Measurements from ENCODE around the gene CHST6. TPM values are rescaled to one million over a fixed set of nuclear protein-coding genes. Genes with fewer than 3 reads are reported as not detected.

CHST6 gene
- polyA plus RNA-seq, 1 donor (not counting 4 experiments of a cell fraction or from before 2014, with no cell fraction given): 0.14 TPM

GRCh38 chr16:75446416-75446815 lies 48.8 kb downstream of the CHST6 start:
- Histone ChIP-seq H3K9ac (ENCODE audit: control insufficient read depth, extremely low read depth, insufficient read depth, low read length) (no peak overlapping the region), H3K4me3 (ENCODE audit: control insufficient read depth in 2 of 3, extremely low read depth in 1 of 3, insufficient read depth in 2 of 3, low read depth in 1 of 3, low read length in 3 of 3) (no peak overlapping the region), H3K9me3 (ENCODE audit: control insufficient read depth, low read depth, low read length) (no peaks in the 10 kb centered on the region), H4K20me1 (ENCODE audit: control insufficient read depth, extremely low read depth, insufficient read depth, low read length) (no peaks in the 10 kb centered on the region), H3K27me3 (ENCODE audit: control insufficient read depth, extremely low read depth, insufficient read depth, low read length) (no peaks in the 10 kb centered on the region), H3K4me1 (ENCODE audit: control insufficient read depth, extremely low read depth, insufficient read depth, low read length) (no peaks in the 10 kb centered on the region), H3K36me3 (ENCODE audit: control insufficient read depth in 2 of 2, extremely low read depth in 1 of 2, insufficient read depth in 2 of 2, low read length in 2 of 2) (peaks cover 0 to 9% of the 10 kb centered on the region in 2 experiments), H3K79me2 (ENCODE audit: control insufficient read depth, insufficient read depth, low read length) (peaks cover 9% of the 10 kb centered on the region), H3K27ac (ENCODE audit: control insufficient read depth, insufficient read depth, low read length) (no peak overlapping the region), H2AFZ (ENCODE audit: control insufficient read depth, low read length) (no peak overlapping the region), H3K9me1 (ENCODE audit: control insufficient read depth, extremely low read depth, insufficient read depth, low read length) (no peaks in the 10 kb centered on the region), H3K4me2 (ENCODE audit: control insufficient read depth, extremely low read depth, insufficient read depth, low read depth, low read length) (no peak overlapping the region)
- DNase-seq (ENCODE audit: low read depth, low spot score) (no peak), FAIRE-seq (no peak)
- TF ChIP-seq EZH2 (IDR thresholded peaks at IDR 0.05; ENCODE audit: low read length) (no peak), CTCF (optimal IDR thresholded peaks at IDR 0.05 in 1 of 3, IDR thresholded peaks at IDR 0.05 in 1 of 3, conservative IDR thresholded peaks at IDR 0.05 in 1 of 3; ENCODE audit: extremely low read depth in 1 of 3, insufficient read depth in 2 of 3, low read length in 3 of 3) (no peak)
- dilution Hi-C loops (cut with MboI; ENCODE audit: extremely low pct_ligation_motif_present, low sequenced_read_pairs): no loop called here

- no peak overlapping the region for H3K4me3 ChIP-seq (ENCODE audit: control insufficient read depth in 2 of 3, extremely low read depth in 1 of 3, insufficient read depth in 2 of 3, low read depth in 1 of 3, low read length in 3 of 3)
These were observed 49.9 kb downstream of the CHST6 start for GRCh38 chr16:75445298-75445697.

More at GRCh38 chr16:75445298-75445697, 49.9 kb downstream of the CHST6 start:
- Histone ChIP-seq H3K27ac (ENCODE audit: control insufficient read depth, insufficient read depth, low read length) (no peak overlapping the region), H3K4me2 (ENCODE audit: control insufficient read depth, extremely low read depth, insufficient read depth, low read depth, low read length) (no peak overlapping the region), H3K9ac (ENCODE audit: control insufficient read depth, extremely low read depth, insufficient read depth, low read length) (no peak overlapping the region), H3K9me3 (ENCODE audit: control insufficient read depth, low read depth, low read length) (no peaks in the 10 kb centered on the region), H3K79me2 (ENCODE audit: control insufficient read depth, insufficient read depth, low read length) (peaks cover 3% of the 10 kb centered on the region), H2AFZ (ENCODE audit: control insufficient read depth, low read length) (no peak overlapping the region), H3K36me3 (ENCODE audit: control insufficient read depth in 2 of 2, extremely low read depth in 1 of 2, insufficient read depth in 2 of 2, low read length in 2 of 2) (peaks cover 0 to 5% of the 10 kb centered on the region in 2 experiments), H3K9me1 (ENCODE audit: control insufficient read depth, extremely low read depth, insufficient read depth, low read length) (no peaks in the 10 kb centered on the region), H4K20me1 (ENCODE audit: control insufficient read depth, extremely low read depth, insufficient read depth, low read length) (no peaks in the 10 kb centered on the region), H3K4me1 (ENCODE audit: control insufficient read depth, extremely low read depth, insufficient read depth, low read length) (no peaks in the 10 kb centered on the region), H3K27me3 (ENCODE audit: control insufficient read depth, extremely low read depth, insufficient read depth, low read length) (no peaks in the 10 kb centered on the region)
- dilution Hi-C loops (cut with MboI; ENCODE audit: extremely low pct_ligation_motif_present, low sequenced_read_pairs): no loop called here
- DNase-seq (ENCODE audit: low read depth, low spot score): no peak
- no peak for FAIRE-seq
- TF ChIP-seq CTCF (optimal IDR thresholded peaks at IDR 0.05 in 1 of 3, IDR thresholded peaks at IDR 0.05 in 1 of 3, conservative IDR thresholded peaks at IDR 0.05 in 1 of 3; ENCODE audit: extremely low read depth in 1 of 3, insufficient read depth in 2 of 3, low read length in 3 of 3) (no peak), EZH2 (IDR thresholded peaks at IDR 0.05; ENCODE audit: low read length) (no peak)

All from keratinocyte (primary cell).